B cell (primary cell): ENCODE measurements around the gene SLC36A1.

Experiments
- CTCF ChIP-seq: fragments of 200-600 bp; IDR thresholded peaks from one replicate; pipeline ENCODE4 v1.8.0; 2022; ENCODE audit warnings: antibody characterized with exemption, mild to moderate bottlenecking
- EZH2 ChIP-seq: IDR thresholded peaks from 2 replicates; pipeline ENCODE4 v1.6.1; 2012; ENCODE audit warnings: borderline replicate concordance, low read depth, mild to moderate bottlenecking, moderate library complexity, low read length; ENCODE audit not compliant: insufficient read depth, poor library complexity, severe bottlenecking

GRCh38 chr5:151477101-151477500 is 29.7 kb downstream of the SLC36A1 start:
- no peak for TF ChIP-seq CTCF
- no peak for TF ChIP-seq EZH2
